ENCODE measurements around the gene PEMT. TPM values are rescaled to one million over a fixed set of nuclear protein-coding genes. Genes with fewer than 3 reads are reported as not detected.

PEMT gene
- total RNA-seq, 1 experiment from 2014 or later, result 39.8 TPM

- no peak for TF ChIP-seq CTCF (conservative IDR thresholded peaks at IDR 0.05; ENCODE audit: low read depth, low read length)
- TF ChIP-seq EZH2 (IDR thresholded peaks at IDR 0.05; ENCODE audit: borderline replicate concordance, low read depth, low read length, poor library complexity, severe bottlenecking), result no peak
- no peak for DNase-seq (ENCODE audit: low spot score)
- no peak overlapping the region for H3K27ac ChIP-seq (ENCODE audit: low read depth, low read length, poor library complexity, severe bottlenecking)
- no peaks in the 10 kb centered on the region for H3K4me1 ChIP-seq (ENCODE audit: insufficient read depth, low read length, poor library complexity, severe bottlenecking)
- intact Hi-C loops (cut with micrococcal nuclease; ENCODE audit: unreplicated experiment), result no loop called here
- peaks cover 6% of the 10 kb centered on the region for H3K27me3 ChIP-seq (replicated peaks; ENCODE audit: insufficient read depth, low read depth, low read length, poor library complexity)
- no peaks in the 10 kb centered on the region for H3K9me3 ChIP-seq (ENCODE audit: low read depth, low read length, poor library complexity, severe bottlenecking)
- BruUV-seq (replicated peaks), result no TSS peak
- H3K4me3 ChIP-seq (ENCODE audit: low read depth, low read length, poor library complexity, severe bottlenecking), result no peak overlapping the region
- H3K36me3 ChIP-seq (ENCODE audit: insufficient read depth, low read length, poor library complexity, severe bottlenecking), result no peaks in the 10 kb centered on the region
- ChIA-PET CTCF (no interaction called here), POLR2A (ENCODE audit: low non-redundant PET) (no interaction called here)
These were observed 135.3 kb downstream of the PEMT start for GRCh38 chr17:17456251-17456650.

Other genes with a start within 250 kb of the PEMT start
- 20.4 and 21.6 TPM in 2 replicates for gene MED9, start 114.7 kb downstream of the PEMT start, total RNA-seq (2021)
- 0.21 and 0.24 TPM in 2 replicates for gene RASD1, start 95.3 kb downstream of the PEMT start, total RNA-seq (2021)
- gene RAI1, start 89.8 kb upstream of the PEMT start, total RNA-seq (2021), result 46.8 and 58.9 TPM in 2 replicates
- 240 and 328 TPM in 2 replicates for gene SREBF1, start 245.3 kb upstream of the PEMT start, total RNA-seq (2021)

Data from A673 (cell line).